Vagina (tissue), 2 donors: Measurements from ENCODE around the gene TPGS1. TPM values are rescaled to one million over a fixed set of nuclear protein-coding genes. Genes with fewer than 3 reads are reported as not detected.

Experiments used
- DNase-seq, 2 donors: peaks; one replicate each; pipeline ENCODE4 v3.0.0-alpha.2; 2017; ENCODE audit errors: extremely low spot score in 2 of 2
- H3K27ac ChIP-seq: fragments of 200-600 bp; sonication (generic); one replicate; pipeline ENCODE4 v1.5.1; 2019
- H3K27me3 ChIP-seq: fragments of 200-600 bp; sonication (generic); one replicate; pipeline ENCODE4 v1.5.1; 2019
- H3K36me3 ChIP-seq, 2 donors: fragments of 200-600 bp; sonication (generic); one replicate each; pipeline ENCODE4 v1.5.1; 2017 to 2019
- H3K4me1 ChIP-seq: fragments of 200-600 bp; sonication (generic); one replicate; pipeline ENCODE4 v1.5.1; 2019
- H3K4me3 ChIP-seq, 2 donors: fragments of 200-600 bp; sonication (generic); 1 replicate in 1 of 2; 2 replicates in 1 of 2; pipeline ENCODE4 v1.5.1; 2016 to 2019
- H3K9me3 ChIP-seq: fragments of 200-600 bp; sonication (generic); one replicate; pipeline ENCODE4 v1.5.1; 2019
- POLR2A ChIP-seq, 2 donors: fragments of 450-650 bp; IDR thresholded peaks; one replicate each; pipeline ENCODE4 v1.6.1; 2017; ENCODE audit warnings: antibody characterized with exemption in 2 of 2, mild to moderate bottlenecking in 2 of 2, moderate library complexity in 2 of 2
- POLR2AphosphoS5 ChIP-seq, 2 donors: sonication (generic); formaldehyde crosslinking; IDR thresholded peaks; one replicate each; pipeline ENCODE4 v1.9.0; 2017; ENCODE audit warnings: antibody characterized with exemption in 2 of 2, mild to moderate bottlenecking in 2 of 2, low read depth in 1 of 2; ENCODE audit not compliant: insufficient read depth in 1 of 2
- intact Hi-C: fragments of 100-400 bp; cut with DNase I; formaldehyde crosslinking; loops from one replicate; pipeline ENCODE4 v1.15.1; 2023
- total RNA-seq: library from RNA; depleted of rRNA; stranded (reverse); fragments of >200 nt; gene quantifications from one replicate; pipeline ENCODE4 v1.2.3, GENCODE V29; 2016
- TF ChIP-seq, protein P1 (sequence below), 3 experiments: fragments of 450-650 bp in 2 of 3; fragments of 200-600 bp in 1 of 3; sonication (generic) in 1 of 3; IDR thresholded peaks; one replicate each; pipeline ENCODE4 v1.5.1; 2017 to 2019; ENCODE audit warnings: antibody characterized with exemption in 3 of 3, mild to moderate bottlenecking in 2 of 3, moderate library complexity in 2 of 3

TPGS1 gene
- total RNA-seq, 1 donor from 2014 or later: 39.5 TPM

DNA sequence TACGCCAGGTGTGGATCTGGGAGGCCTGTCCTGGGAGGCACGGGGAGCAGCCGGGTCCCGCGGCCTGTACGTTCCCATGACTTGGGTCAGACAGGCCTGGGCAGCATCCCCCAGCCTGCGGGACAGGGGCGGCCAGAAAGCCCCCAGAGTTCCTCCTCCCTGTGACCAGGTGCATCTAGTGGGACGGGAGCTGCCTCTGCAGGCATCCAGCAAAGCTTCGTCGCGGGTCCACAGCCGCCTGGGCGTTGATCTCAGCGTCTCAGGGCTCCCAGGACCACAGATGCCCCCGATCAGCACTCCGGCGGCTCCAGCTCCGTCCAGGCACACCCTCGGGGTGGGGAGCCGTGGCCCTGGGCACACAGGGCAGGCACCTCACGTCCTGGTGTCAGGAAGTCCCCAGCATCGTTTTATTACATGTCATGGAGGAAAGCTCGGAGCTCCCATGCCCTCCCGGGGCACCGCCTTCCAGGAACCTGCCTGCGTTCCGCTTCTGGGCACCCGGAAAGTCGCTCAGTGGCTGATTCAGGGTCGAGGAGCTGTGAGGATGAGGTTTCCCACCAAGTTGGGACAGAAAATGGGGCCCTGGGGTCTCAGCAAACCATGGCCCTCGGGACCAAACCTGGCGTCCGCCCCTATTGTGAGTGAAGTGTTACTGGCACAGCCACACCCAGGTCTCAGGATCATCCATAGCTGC lies 35.0 kb downstream of the TPGS1 start:
- no peaks in the 10 kb centered on the region for H3K9me3 ChIP-seq
- TF ChIP-seq POLR2AphosphoS5 (IDR thresholded peaks at IDR 0.05; ENCODE audit: insufficient read depth in 1 of 2, low read depth in 1 of 2) (no peak), POLR2A (IDR thresholded peaks at IDR 0.05) (no peak)
- TF ChIP-seq, protein P1, sequence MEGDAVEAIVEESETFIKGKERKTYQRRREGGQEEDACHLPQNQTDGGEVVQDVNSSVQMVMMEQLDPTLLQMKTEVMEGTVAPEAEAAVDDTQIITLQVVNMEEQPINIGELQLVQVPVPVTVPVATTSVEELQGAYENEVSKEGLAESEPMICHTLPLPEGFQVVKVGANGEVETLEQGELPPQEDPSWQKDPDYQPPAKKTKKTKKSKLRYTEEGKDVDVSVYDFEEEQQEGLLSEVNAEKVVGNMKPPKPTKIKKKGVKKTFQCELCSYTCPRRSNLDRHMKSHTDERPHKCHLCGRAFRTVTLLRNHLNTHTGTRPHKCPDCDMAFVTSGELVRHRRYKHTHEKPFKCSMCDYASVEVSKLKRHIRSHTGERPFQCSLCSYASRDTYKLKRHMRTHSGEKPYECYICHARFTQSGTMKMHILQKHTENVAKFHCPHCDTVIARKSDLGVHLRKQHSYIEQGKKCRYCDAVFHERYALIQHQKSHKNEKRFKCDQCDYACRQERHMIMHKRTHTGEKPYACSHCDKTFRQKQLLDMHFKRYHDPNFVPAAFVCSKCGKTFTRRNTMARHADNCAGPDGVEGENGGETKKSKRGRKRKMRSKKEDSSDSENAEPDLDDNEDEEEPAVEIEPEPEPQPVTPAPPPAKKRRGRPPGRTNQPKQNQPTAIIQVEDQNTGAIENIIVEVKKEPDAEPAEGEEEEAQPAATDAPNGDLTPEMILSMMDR (IDR thresholded peaks at IDR 0.05): no peak
- no peak for DNase-seq
- no peak overlapping the region for H3K4me3 ChIP-seq
- peaks cover 7% of the 10 kb centered on the region for H3K4me1 ChIP-seq
- intact Hi-C loops: no loop called here
- no peaks in the 10 kb centered on the region for H3K27me3 ChIP-seq
- no peak overlapping the region for H3K27ac ChIP-seq
- H3K36me3 ChIP-seq: peaks cover 0 to 38% of the 10 kb centered on the region in 2 donors

DNA sequence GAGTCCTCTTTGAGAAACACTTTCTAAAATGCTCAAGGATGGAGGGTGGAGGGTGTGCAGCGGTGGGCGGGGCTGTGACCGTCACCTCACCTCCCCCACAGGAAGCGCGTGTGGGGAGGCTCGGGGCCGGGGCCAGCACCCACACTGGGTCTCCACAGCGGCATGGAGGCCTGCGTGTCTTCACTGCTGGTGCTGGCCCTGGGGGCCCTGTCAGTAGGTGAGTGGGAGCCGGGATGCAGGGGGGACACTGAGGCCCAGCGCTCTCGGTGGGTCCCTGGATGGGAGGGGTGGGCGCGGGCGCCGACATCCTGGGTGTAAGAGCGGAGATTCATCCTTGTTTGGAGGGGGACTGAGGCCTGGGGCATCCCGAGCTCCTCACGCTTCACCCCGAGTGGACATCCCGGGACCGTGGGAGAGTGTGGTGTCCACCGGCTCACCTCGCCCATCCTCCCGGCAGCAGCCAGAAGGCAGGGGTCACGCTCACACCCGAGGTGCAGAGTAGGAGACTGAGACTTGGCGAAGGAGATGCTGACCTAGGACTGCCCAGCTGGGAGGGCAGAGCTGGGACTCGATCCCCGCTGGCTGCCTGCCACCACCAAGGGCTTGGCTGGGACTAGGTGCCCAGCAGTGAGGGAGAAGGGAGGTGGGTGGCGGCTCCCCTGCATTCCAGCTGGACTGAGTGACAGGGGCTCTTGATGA lies 36.8 kb downstream of the TPGS1 start, which contains the start of gene GZMM:
GZMM (plus strand) TSS at position 144 of the 699 bp plus-strand sequence; CDS start at position 163, 19 bp downstream.
- DNase-seq: no peak
- Histone ChIP-seq H3K36me3 (peaks cover 0 to 25% of the 10 kb centered on the region in 2 donors), H3K9me3 (no peaks in the 10 kb centered on the region), H3K4me3 (no peak within 1 kb of the TSS), H3K27me3 (no peaks in the 10 kb centered on the region), H3K4me1 (peaks cover 7% of the 10 kb centered on the region), H3K27ac (no peak within 1 kb of the TSS)
- TF ChIP-seq POLR2AphosphoS5 (IDR thresholded peaks at IDR 0.05; ENCODE audit: insufficient read depth in 1 of 2, low read depth in 1 of 2): peak in 1 of 2 donors; percentile 29
- TF ChIP-seq, protein P1 (IDR thresholded peaks at IDR 0.05): no peak
- intact Hi-C loops: no loop called here

DNA sequence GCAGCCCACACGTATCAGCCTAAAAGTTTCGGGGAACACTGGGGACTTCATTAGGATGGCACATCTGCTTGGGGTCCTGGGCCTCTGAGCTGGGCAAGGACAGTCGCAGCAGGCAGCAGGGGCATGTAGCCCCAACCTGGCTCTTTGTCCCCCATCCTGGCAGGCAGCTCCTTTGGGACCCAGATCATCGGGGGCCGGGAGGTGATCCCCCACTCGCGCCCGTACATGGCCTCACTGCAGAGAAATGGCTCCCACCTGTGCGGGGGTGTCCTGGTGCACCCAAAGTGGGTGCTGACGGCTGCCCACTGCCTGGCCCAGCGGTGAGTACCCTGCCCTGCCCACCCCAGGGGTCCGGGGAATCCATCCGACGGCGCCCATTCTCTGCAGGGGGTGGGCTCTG lies 39.8 kb downstream of the TPGS1 start:
- Histone ChIP-seq H3K36me3 (peaks cover 0 to 7% of the 10 kb centered on the region in 2 donors), H3K9me3 (no peaks in the 10 kb centered on the region), H3K4me3 (no peak overlapping the region), H3K27me3 (no peaks in the 10 kb centered on the region), H3K27ac (no peak overlapping the region), H3K4me1 (peaks cover 16% of the 10 kb centered on the region)
- intact Hi-C loops: no loop called here
- TF ChIP-seq POLR2A (IDR thresholded peaks at IDR 0.05) (no peak), POLR2AphosphoS5 (IDR thresholded peaks at IDR 0.05; ENCODE audit: insufficient read depth in 1 of 2, low read depth in 1 of 2) (no peak)
- TF ChIP-seq, protein P1 (IDR thresholded peaks at IDR 0.05): no peak
- DNase-seq: no peak

DNA sequence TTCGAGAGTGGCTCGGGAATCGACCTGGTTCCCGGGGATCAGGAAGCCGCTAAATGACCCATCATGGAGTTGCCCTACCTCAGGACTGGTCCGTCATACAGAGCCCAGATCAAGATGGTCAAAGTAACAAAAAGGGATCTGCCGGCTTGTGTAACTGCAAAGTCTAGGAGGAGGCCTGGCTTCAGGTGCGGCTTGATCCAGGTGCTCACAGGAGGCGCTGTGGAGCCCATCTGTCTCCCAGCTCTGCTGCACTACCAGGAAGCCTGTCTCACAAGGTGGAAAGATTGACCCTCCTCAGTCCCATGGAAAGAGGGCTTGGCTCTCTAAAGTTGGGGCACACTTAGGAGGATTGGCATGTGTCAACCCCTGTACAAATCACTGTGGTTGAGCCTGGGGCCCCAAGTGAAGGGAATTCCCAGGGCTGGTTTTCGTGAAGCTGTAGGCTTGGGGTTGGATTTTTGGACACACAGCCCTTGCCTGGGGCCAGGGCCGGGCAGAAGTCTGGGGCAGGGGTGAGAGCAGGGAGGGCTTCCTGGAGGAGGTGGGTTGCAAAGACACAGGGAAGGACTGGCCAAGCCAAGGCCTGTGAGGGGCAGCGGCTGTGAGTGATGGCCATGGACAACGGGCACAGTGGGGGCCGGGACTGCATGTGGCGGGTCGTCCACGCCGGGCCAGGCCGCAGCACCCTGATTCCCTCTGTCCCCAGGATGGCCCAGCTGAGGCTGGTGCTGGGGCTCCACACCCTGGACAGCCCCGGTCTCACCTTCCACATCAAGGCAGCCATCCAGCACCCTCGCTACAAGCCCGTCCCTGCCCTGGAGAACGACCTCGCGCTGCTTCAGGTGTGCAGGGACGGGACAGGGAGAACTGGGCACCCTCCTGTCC lies 40.8 kb downstream of the TPGS1 start:
- no peak overlapping the region for H3K27ac ChIP-seq
- intact Hi-C loops: no loop called here
- no peaks in the 10 kb centered on the region for H3K36me3 ChIP-seq
- no peak for DNase-seq
- no peak overlapping the region for H3K4me3 ChIP-seq
- peaks cover 16% of the 10 kb centered on the region for H3K4me1 ChIP-seq
- H3K9me3 ChIP-seq: no peaks in the 10 kb centered on the region
- TF ChIP-seq POLR2A (IDR thresholded peaks at IDR 0.05): no peak
- no peaks in the 10 kb centered on the region for H3K27me3 ChIP-seq
